CD8-positive, alpha-beta memory T cell (primary cell): Measurements from ENCODE around the gene PTPRU. TPM values are rescaled to one million over a fixed set of nuclear protein-coding genes. Genes with fewer than 3 reads are reported as not detected.

ENCODE experiments used
- CTCF ChIA-PET: fragments of 350-600 bp; sonication (Branson Sonifier 250); formaldehyde crosslinking; loops from one replicate; lab custom pipeline; 2021; ENCODE audit warnings: antibody characterized with exemption; lab: Charles Lee
- POLR2A ChIA-PET: fragments of 350-600 bp; sonication (Branson Sonifier 250); formaldehyde crosslinking; loops from one replicate; lab custom pipeline; 2021; ENCODE audit warnings: antibody characterized with exemption; lab: Charles Lee
- DNase-seq, 5 donors: peaks; one replicate each; pipeline versions ENCODE4 v3.0.0 to v3.0.0-alpha.2; 2020 to 2022; ENCODE audit warnings: mixed read lengths in 1 of 5
- H3K27ac ChIP-seq: one replicate; pipeline ENCODE4 v1.7.0; 2013; ENCODE audit warnings: low read depth, mild to moderate bottlenecking, low read length, moderate library complexity
- H3K27me3 ChIP-seq: 2 replicates; pipeline ENCODE4 v1.7.0; 2013; ENCODE audit warnings: low read length, mild to moderate bottlenecking; ENCODE audit not compliant: insufficient read depth, poor library complexity, severe bottlenecking
- H3K36me3 ChIP-seq: 2 replicates; pipeline ENCODE4 v1.7.0; 2013; ENCODE audit warnings: mild to moderate bottlenecking, low read length, moderate library complexity; ENCODE audit not compliant: insufficient read depth
- H3K4me1 ChIP-seq: 2 replicates; pipeline ENCODE4 v1.7.0; 2013; ENCODE audit warnings: mild to moderate bottlenecking, low read length, moderate library complexity; ENCODE audit not compliant: insufficient read depth
- H3K4me3 ChIP-seq: 2 replicates; pipeline ENCODE4 v1.7.0; 2013; ENCODE audit warnings: mild to moderate bottlenecking, low read length
- H3K9me3 ChIP-seq: 2 replicates; pipeline ENCODE4 v1.7.0; 2013; ENCODE audit warnings: mild to moderate bottlenecking, low read length
- H3K27ac Mint-ChIP-seq, 8 donors: one replicate each; pipeline ENCODE4 v1.8.0; 2020 to 2021; ENCODE audit warnings: mixed read lengths in 8 of 8, mild to moderate bottlenecking in 6 of 8, inconsistent platforms in 3 of 8, moderate library complexity in 3 of 8
- H3K27me3 Mint-ChIP-seq, 2 donors: one replicate each; pipeline ENCODE4 v1.8.0; 2020 to 2021; ENCODE audit warnings: mixed read lengths in 2 of 2, mild to moderate bottlenecking in 1 of 2, moderate library complexity in 1 of 2
- H3K36me3 Mint-ChIP-seq, 3 donors: one replicate each; pipeline ENCODE4 v1.8.0; 2020 to 2021; ENCODE audit warnings: mixed read lengths in 3 of 3, inconsistent platforms in 1 of 3, mild to moderate bottlenecking in 1 of 3
- H3K4me1 Mint-ChIP-seq, 3 donors: one replicate each; pipeline ENCODE4 v1.8.0; 2020 to 2021; ENCODE audit warnings: mixed read lengths in 3 of 3, inconsistent platforms in 1 of 3, mild to moderate bottlenecking in 1 of 3
- H3K4me3 Mint-ChIP-seq, 7 donors: one replicate each; pipeline ENCODE4 v1.8.0; 2020 to 2021; ENCODE audit warnings: mixed read lengths in 7 of 7, mild to moderate bottlenecking in 6 of 7, moderate library complexity in 4 of 7, inconsistent platforms in 2 of 7
- H3K9me3 Mint-ChIP-seq, 5 donors: one replicate each; pipeline ENCODE4 v1.8.0; 2020 to 2022; ENCODE audit warnings: mixed read lengths in 5 of 5, mild to moderate bottlenecking in 3 of 5, moderate library complexity in 2 of 5, inconsistent platforms in 1 of 5
- polyA plus RNA-seq: library from polyadenylated mRNA; unstranded; fragments of 300-500 nt; fragmentation: Illumina TruSeq; gene quantifications from one replicate; pipeline ENCODE4 v1.2.3, GENCODE V29; 2021
- total RNA-seq, 2 experiments: library from RNA; stranded (reverse); gene quantifications; one replicate each; pipeline ENCODE4 v1.2.3, GENCODE V29; 2021

The PTPRU gene
- total and polyA plus RNA-seq, 3 experiments from 2014 or later = 0.13 to 0.62 (median 0.51) TPM

GRCh38 chr1:29247571-29248273 lies 11.4 kb downstream of the PTPRU start:
- Histone ChIP-seq H3K4me1 (no peaks in the 10 kb centered on the region), H3K4me3 (no peak overlapping the region), H3K9me3 (no peaks in the 10 kb centered on the region), H3K36me3 (no peaks in the 10 kb centered on the region), H3K27me3 (no peaks in the 10 kb centered on the region), H3K27ac (no peak overlapping the region)
- Mint-ChIP-seq H3K36me3 (no peaks in the 10 kb centered on the region), H3K9me3 (no peaks in the 10 kb centered on the region), H3K4me1 (no peaks in the 10 kb centered on the region), H3K4me3 (no peak overlapping the region), H3K27ac (no peak overlapping the region), H3K27me3 (peaks cover 2 to 30% of the 10 kb centered on the region in 2 donors)
- DNase-seq = no peak
- POLR2A ChIA-PET = no interaction called here
- CTCF ChIA-PET = no interaction called here

- no peak overlapping the region for H3K4me3 ChIP-seq
- no peak overlapping the region for H3K4me3 Mint-ChIP-seq
- no peaks in the 10 kb centered on the region for H3K4me1 ChIP-seq
- POLR2A ChIA-PET = no interaction called here
- no peaks in the 10 kb centered on the region for H3K9me3 ChIP-seq
- H3K27me3 Mint-ChIP-seq = peaks cover 2 to 30% of the 10 kb centered on the region in 2 donors
- H3K36me3 Mint-ChIP-seq = no peaks in the 10 kb centered on the region
- no peak overlapping the region for H3K27ac ChIP-seq
- CTCF ChIA-PET = no interaction called here
- H3K9me3 Mint-ChIP-seq = no peaks in the 10 kb centered on the region
- no peak overlapping the region for H3K27ac Mint-ChIP-seq
- no peaks in the 10 kb centered on the region for H3K4me1 Mint-ChIP-seq
- no peak for DNase-seq
- H3K27me3 ChIP-seq = no peaks in the 10 kb centered on the region
- H3K36me3 ChIP-seq = no peaks in the 10 kb centered on the region
Measured at GRCh38 chr1:29248409-29248808, 12.1 kb downstream of the PTPRU start.

- Mint-ChIP-seq H3K9me3 (no peaks in the 10 kb centered on the region), H3K36me3 (no peaks in the 10 kb centered on the region), H3K27ac (no peak overlapping the region), H3K4me3 (no peak overlapping the region), H3K4me1 (no peaks in the 10 kb centered on the region), H3K27me3 (peaks cover 2 to 30% of the 10 kb centered on the region in 2 donors)
- DNase-seq = no peak
- no peak overlapping the region for H3K27ac ChIP-seq
- ChIA-PET POLR2A (no interaction called here), CTCF (no interaction called here)
- no peaks in the 10 kb centered on the region for H3K9me3 ChIP-seq
- no peaks in the 10 kb centered on the region for H3K36me3 ChIP-seq
- H3K4me3 ChIP-seq = no peak overlapping the region
- H3K27me3 ChIP-seq = no peaks in the 10 kb centered on the region
- H3K4me1 ChIP-seq = no peaks in the 10 kb centered on the region
Measured at GRCh38 chr1:29249170-29249691, 12.9 kb downstream of the PTPRU start.

- H3K27me3 Mint-ChIP-seq = peaks cover 2 to 30% of the 10 kb centered on the region in 2 donors
- DNase-seq = no peak
- CTCF ChIA-PET = no interaction called here
- POLR2A ChIA-PET = no interaction called here
- no peaks in the 10 kb centered on the region for H3K4me1 Mint-ChIP-seq
- H3K27me3 ChIP-seq = no peaks in the 10 kb centered on the region
- no peaks in the 10 kb centered on the region for H3K9me3 ChIP-seq
- H3K36me3 Mint-ChIP-seq = no peaks in the 10 kb centered on the region
- no peak overlapping the region for H3K4me3 ChIP-seq
- H3K4me1 ChIP-seq = no peaks in the 10 kb centered on the region
- no peak overlapping the region for H3K27ac ChIP-seq
- H3K36me3 ChIP-seq = no peaks in the 10 kb centered on the region
- H3K9me3 Mint-ChIP-seq = no peaks in the 10 kb centered on the region
- no peak overlapping the region for H3K27ac Mint-ChIP-seq
- H3K4me3 Mint-ChIP-seq = no peak overlapping the region
Measured at GRCh38 chr1:29249951-29250581, 13.7 kb downstream of the PTPRU start.

- CTCF ChIA-PET = interaction anchor here (0.6 to 0.7 kb wide), 2 partner anchors 16 to 1129 kb away, joined by 3 read pairs; no protein-coding TSS in a partner anchor
- Mint-ChIP-seq H3K27ac (no peak overlapping the region), H3K4me3 (no peak overlapping the region)
Measured at GRCh38 chr1:29251164-29252124, 15.1 kb downstream of the PTPRU start.

GRCh38 chr1:29253180-29253579 lies 16.9 kb downstream of the PTPRU start:
- H3K4me1 ChIP-seq = no peaks in the 10 kb centered on the region
- DNase-seq = no peak
- H3K27me3 ChIP-seq = peaks cover under 1% of the 10 kb centered on the region
- POLR2A ChIA-PET = no interaction called here
- no peak overlapping the region for H3K4me3 ChIP-seq
- no peak overlapping the region for H3K27ac ChIP-seq
- H3K4me3 Mint-ChIP-seq = no peak overlapping the region
- CTCF ChIA-PET = no interaction called here
- H3K4me1 Mint-ChIP-seq = no peaks in the 10 kb centered on the region
- no peaks in the 10 kb centered on the region for H3K9me3 Mint-ChIP-seq
- H3K9me3 ChIP-seq = no peaks in the 10 kb centered on the region
- H3K27me3 Mint-ChIP-seq = peaks cover 3 to 27% of the 10 kb centered on the region in 2 donors
- H3K36me3 ChIP-seq = no peaks in the 10 kb centered on the region
- no peak overlapping the region for H3K27ac Mint-ChIP-seq
- no peaks in the 10 kb centered on the region for H3K36me3 Mint-ChIP-seq

More at GRCh38 chr1:29251164-29252124, 15.1 kb downstream of the PTPRU start:
- DNase-seq = no peak
- H3K9me3 ChIP-seq = no peaks in the 10 kb centered on the region
- peaks cover 2 to 35% of the 10 kb centered on the region in 2 donors for H3K27me3 Mint-ChIP-seq
- no peaks in the 10 kb centered on the region for H3K36me3 ChIP-seq
- H3K4me3 ChIP-seq = no peak overlapping the region
- no peaks in the 10 kb centered on the region for H3K4me1 Mint-ChIP-seq
- H3K27me3 ChIP-seq = no peaks in the 10 kb centered on the region
- no peak overlapping the region for H3K27ac ChIP-seq
- POLR2A ChIA-PET = no interaction called here
- H3K9me3 Mint-ChIP-seq = no peaks in the 10 kb centered on the region
- no peaks in the 10 kb centered on the region for H3K36me3 Mint-ChIP-seq
- no peaks in the 10 kb centered on the region for H3K4me1 ChIP-seq

- POLR2A ChIA-PET = no interaction called here
- DNase-seq = no peak
- Mint-ChIP-seq H3K27me3 (peaks cover 12 to 28% of the 10 kb centered on the region in 2 donors), H3K9me3 (no peaks in the 10 kb centered on the region), H3K36me3 (no peaks in the 10 kb centered on the region), H3K4me1 (peaks cover 0 to 3% (median 0%) of the 10 kb centered on the region in 3 donors), H3K27ac (no peak overlapping the region), H3K4me3 (no peak overlapping the region)
- Histone ChIP-seq H3K4me3 (no peak overlapping the region), H3K36me3 (no peaks in the 10 kb centered on the region), H3K9me3 (no peaks in the 10 kb centered on the region), H3K27me3 (peaks cover 11% of the 10 kb centered on the region), H3K4me1 (no peaks in the 10 kb centered on the region), H3K27ac (no peak overlapping the region)
- CTCF ChIA-PET = no interaction called here
Measured at GRCh38 chr1:29254346-29254745, 18.0 kb downstream of the PTPRU start.
